Panc1 (cell line): ENCODE data around the gene AKT1. TPM values are rescaled to one million over a fixed set of nuclear protein-coding genes. Genes with fewer than 3 reads are reported as not detected.

Experiments
- ATAC-seq: fragments of 200-7000 bp; cut with Tn5 transposase; 2 replicates; pipeline ENCODE4 v1.9.1; 2020; ENCODE audit warnings: mild to moderate bottlenecking, moderate library complexity
- BruUV-seq: library from RNA; stranded (reverse); fragments of 400-500 nt; replicated peaks from 2 replicates; lab custom pipeline; 2021; lab: Mats Ljungman, UMichigan
- CTCF ChIA-PET: fragments of 300-600 bp; sonication (Branson Sonifier 250); formaldehyde crosslinking; loops from one replicate; lab custom pipeline; 2022; ENCODE audit warnings: antibody characterized with exemption; lab: Charles Lee
- POLR2A ChIA-PET: fragments of 300-600 bp; sonication (Branson Sonifier 250); formaldehyde crosslinking; loops from one replicate; lab custom pipeline; 2022; ENCODE audit warnings: antibody characterized with exemption; lab: Charles Lee
- DNase-seq: peaks from one replicate; pipeline ENCODE4 v3.0.0-alpha.2; 2010; ENCODE audit warnings: low read depth, low spot score
- H3K27ac ChIP-seq: 2 replicates; pipeline ENCODE4 v1.5.1; 2011; ENCODE audit warnings: mild to moderate bottlenecking, low read length, inconsistent platforms
- H3K27me3 ChIP-seq: fragments of 200-500 bp; sonication (Bioruptor generic); 2 replicates; pipeline ENCODE4 v1.6.0; 2014; ENCODE audit warnings: low read length, inconsistent platforms; ENCODE audit not compliant: control insufficient read depth, insufficient read depth
- H3K36me3 ChIP-seq: fragments of 200-500 bp; sonication (Bioruptor generic); 2 replicates; pipeline ENCODE4 v1.5.1; 2014; ENCODE audit warnings: inconsistent platforms, mild to moderate bottlenecking, low read length, moderate library complexity; ENCODE audit not compliant: control insufficient read depth, insufficient read depth
- H3K4me1 ChIP-seq: 2 replicates; pipeline ENCODE4 v1.5.1; 2011; ENCODE audit warnings: inconsistent platforms, mild to moderate bottlenecking, low read length, moderate library complexity; ENCODE audit not compliant: control insufficient read depth, insufficient read depth
- H3K4me3 ChIP-seq, 2 experiments: 2 replicates each; pipeline ENCODE4 v1.5.1; 2011 to 2012; ENCODE audit warnings: low read depth in 2 of 2, low read length in 2 of 2, mild to moderate bottlenecking in 2 of 2, inconsistent platforms in 1 of 2, moderate library complexity in 1 of 2
- H3K9me3 ChIP-seq: fragments of 200-500 bp; sonication (Bioruptor generic); 2 replicates; pipeline ENCODE4 v1.5.1; 2014; ENCODE audit warnings: low read depth, mild to moderate bottlenecking, inconsistent platforms, low read length, moderate library complexity; ENCODE audit not compliant: control insufficient read depth, insufficient read depth
- POLR2AphosphoS5 ChIP-seq: IDR thresholded peaks from 2 replicates; pipeline ENCODE4 v1.6.1; 2012; ENCODE audit warnings: mild to moderate bottlenecking, low read depth, low read length, moderate library complexity
- SIN3A ChIP-seq: IDR thresholded peaks from 2 replicates; pipeline ENCODE4 v1.6.1; 2012; ENCODE audit warnings: low read depth, mild to moderate bottlenecking, low read length, moderate library complexity, borderline replicate concordance; ENCODE audit not compliant: insufficient read depth
- TCF7L2 ChIP-seq: IDR thresholded peaks from 2 replicates; pipeline ENCODE4 v1.6.1; 2011; ENCODE audit warnings: mild to moderate bottlenecking, low read depth, low read length, inconsistent platforms
- in situ Hi-C: cut with HindIII; loops from 2 replicates; pipeline ENCODE4 v1.10.0; 2016; ENCODE audit warnings: low sequenced_read_pairs, low pct_unique_long_range_greater_than_20kb
- intact Hi-C: fragments of 100-400 bp; cut with micrococcal nuclease; formaldehyde crosslinking; loops from one replicate; pipeline ENCODE4 v1.10.0; 2022; ENCODE audit not compliant: unreplicated experiment
- total RNA-seq: library from RNA; stranded (reverse); gene quantifications from one replicate; pipeline ENCODE4 v1.2.1, GENCODE V29; 2021; ENCODE audit not compliant: unreplicated experiment
- TF ChIP-seq, protein P1 (sequence below), 2 experiments: IDR thresholded peaks; 2 replicates each; pipeline ENCODE4 v1.6.1; 2011 to 2012; ENCODE audit warnings: low read depth in 2 of 2, control low read depth in 1 of 2, low read length in 1 of 2, mild to moderate bottlenecking in 1 of 2, moderate library complexity in 1 of 2; ENCODE audit not compliant: insufficient read depth in 1 of 2
- TF ChIP-seq, protein P2 (sequence below): fragments of 450-650 bp; IDR thresholded peaks from 2 replicates; pipeline ENCODE4 v1.5.1; 2017; ENCODE audit warnings: mild to moderate bottlenecking

Gene AKT1
- total RNA-seq, 1 experiment from 2014 or later = 175 TPM

DNA sequence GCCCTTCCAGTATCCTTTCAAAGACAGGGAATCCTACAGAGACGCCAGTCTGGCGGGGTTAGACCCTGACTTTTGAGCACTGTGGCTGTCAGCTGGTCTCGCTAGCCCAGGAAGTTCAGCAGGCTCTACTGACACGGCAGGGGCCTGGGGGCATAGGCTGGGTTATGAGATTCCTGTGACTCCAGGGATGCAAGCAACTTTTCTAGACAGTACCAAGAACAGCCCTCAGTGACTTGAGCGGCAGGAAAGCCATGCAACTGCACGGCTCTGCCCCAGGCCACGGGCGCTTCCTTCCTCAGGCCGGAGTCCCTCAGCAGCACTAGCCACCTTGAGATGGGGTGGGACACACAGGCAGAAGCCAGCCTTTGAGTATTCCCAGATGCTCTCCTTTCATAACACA is 47.7 kb downstream of the AKT1 start:
- DNase-seq (no peak), ATAC-seq (no peak)
- Histone ChIP-seq H3K9me3 (no peaks in the 10 kb centered on the region), H3K27me3 (no peaks in the 10 kb centered on the region), H3K4me1 (peaks cover 10% of the 10 kb centered on the region), H3K36me3 (no peaks in the 10 kb centered on the region), H3K4me3 (no peak overlapping the region), H3K27ac (no peak overlapping the region)
- POLR2A ChIA-PET = no interaction called here
- in situ Hi-C loops = no loop called here
- CTCF ChIA-PET = no interaction called here
- no TSS peak for BruUV-seq
- TF ChIP-seq, protein P1, sequence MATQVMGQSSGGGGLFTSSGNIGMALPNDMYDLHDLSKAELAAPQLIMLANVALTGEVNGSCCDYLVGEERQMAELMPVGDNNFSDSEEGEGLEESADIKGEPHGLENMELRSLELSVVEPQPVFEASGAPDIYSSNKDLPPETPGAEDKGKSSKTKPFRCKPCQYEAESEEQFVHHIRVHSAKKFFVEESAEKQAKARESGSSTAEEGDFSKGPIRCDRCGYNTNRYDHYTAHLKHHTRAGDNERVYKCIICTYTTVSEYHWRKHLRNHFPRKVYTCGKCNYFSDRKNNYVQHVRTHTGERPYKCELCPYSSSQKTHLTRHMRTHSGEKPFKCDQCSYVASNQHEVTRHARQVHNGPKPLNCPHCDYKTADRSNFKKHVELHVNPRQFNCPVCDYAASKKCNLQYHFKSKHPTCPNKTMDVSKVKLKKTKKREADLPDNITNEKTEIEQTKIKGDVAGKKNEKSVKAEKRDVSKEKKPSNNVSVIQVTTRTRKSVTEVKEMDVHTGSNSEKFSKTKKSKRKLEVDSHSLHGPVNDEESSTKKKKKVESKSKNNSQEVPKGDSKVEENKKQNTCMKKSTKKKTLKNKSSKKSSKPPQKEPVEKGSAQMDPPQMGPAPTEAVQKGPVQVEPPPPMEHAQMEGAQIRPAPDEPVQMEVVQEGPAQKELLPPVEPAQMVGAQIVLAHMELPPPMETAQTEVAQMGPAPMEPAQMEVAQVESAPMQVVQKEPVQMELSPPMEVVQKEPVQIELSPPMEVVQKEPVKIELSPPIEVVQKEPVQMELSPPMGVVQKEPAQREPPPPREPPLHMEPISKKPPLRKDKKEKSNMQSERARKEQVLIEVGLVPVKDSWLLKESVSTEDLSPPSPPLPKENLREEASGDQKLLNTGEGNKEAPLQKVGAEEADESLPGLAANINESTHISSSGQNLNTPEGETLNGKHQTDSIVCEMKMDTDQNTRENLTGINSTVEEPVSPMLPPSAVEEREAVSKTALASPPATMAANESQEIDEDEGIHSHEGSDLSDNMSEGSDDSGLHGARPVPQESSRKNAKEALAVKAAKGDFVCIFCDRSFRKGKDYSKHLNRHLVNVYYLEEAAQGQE (IDR thresholded peaks at IDR 0.05; ENCODE audit: insufficient read depth in 1 of 2, low read depth in 2 of 2, low read length in 1 of 2) = no peak
- no peak for TF ChIP-seq TCF7L2
- intact Hi-C loops = no loop called here

- in situ Hi-C loops = no loop called here
- no peaks in the 10 kb centered on the region for H3K9me3 ChIP-seq
- ATAC-seq = no peak
- H3K4me1 ChIP-seq = peaks cover 10% of the 10 kb centered on the region
- no peaks in the 10 kb centered on the region for H3K36me3 ChIP-seq
- TF ChIP-seq, protein P2, sequence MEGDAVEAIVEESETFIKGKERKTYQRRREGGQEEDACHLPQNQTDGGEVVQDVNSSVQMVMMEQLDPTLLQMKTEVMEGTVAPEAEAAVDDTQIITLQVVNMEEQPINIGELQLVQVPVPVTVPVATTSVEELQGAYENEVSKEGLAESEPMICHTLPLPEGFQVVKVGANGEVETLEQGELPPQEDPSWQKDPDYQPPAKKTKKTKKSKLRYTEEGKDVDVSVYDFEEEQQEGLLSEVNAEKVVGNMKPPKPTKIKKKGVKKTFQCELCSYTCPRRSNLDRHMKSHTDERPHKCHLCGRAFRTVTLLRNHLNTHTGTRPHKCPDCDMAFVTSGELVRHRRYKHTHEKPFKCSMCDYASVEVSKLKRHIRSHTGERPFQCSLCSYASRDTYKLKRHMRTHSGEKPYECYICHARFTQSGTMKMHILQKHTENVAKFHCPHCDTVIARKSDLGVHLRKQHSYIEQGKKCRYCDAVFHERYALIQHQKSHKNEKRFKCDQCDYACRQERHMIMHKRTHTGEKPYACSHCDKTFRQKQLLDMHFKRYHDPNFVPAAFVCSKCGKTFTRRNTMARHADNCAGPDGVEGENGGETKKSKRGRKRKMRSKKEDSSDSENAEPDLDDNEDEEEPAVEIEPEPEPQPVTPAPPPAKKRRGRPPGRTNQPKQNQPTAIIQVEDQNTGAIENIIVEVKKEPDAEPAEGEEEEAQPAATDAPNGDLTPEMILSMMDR = no peak
- TF ChIP-seq SIN3A = no peak
- no peak for TF ChIP-seq TCF7L2
- TF ChIP-seq, protein P1 (IDR thresholded peaks at IDR 0.05; ENCODE audit: insufficient read depth in 1 of 2, low read depth in 2 of 2, low read length in 1 of 2) = no peak
- no peak for TF ChIP-seq POLR2AphosphoS5
- H3K27me3 ChIP-seq = no peaks in the 10 kb centered on the region
- no peak overlapping the region for H3K27ac ChIP-seq
- no peak overlapping the region for H3K4me3 ChIP-seq
- ChIA-PET POLR2A (no interaction called here), CTCF (no interaction called here)
- DNase-seq = no peak
- intact Hi-C loops = no loop called here
- BruUV-seq = no TSS peak
Observed at GRCh38 chr14:104746934-104747481, 48.5 kb downstream of the AKT1 start.
